GM23338 (cell line): ENCODE measurements around the gene R3HDM2.

ENCODE experiments used
- CTCF ChIP-seq, 2 experiments: fragments of 200-600 bp in 1 of 2; sonication (generic) in 1 of 2; conservative IDR thresholded peaks; 2 replicates each; pipeline versions ENCODE4 v1.5.1 to v1.6.1; 2016 to 2017; ENCODE audit warnings: antibody characterized with exemption in 2 of 2, low read depth in 2 of 2, mild to moderate bottlenecking in 2 of 2, moderate library complexity in 1 of 2
- REST ChIP-seq: IDR thresholded peaks from one replicate; pipeline ENCODE4 v1.6.1; 2018; ENCODE audit warnings: antibody characterized with exemption; ENCODE audit not compliant: unreplicated experiment

- no peak for TF ChIP-seq REST
- no peak for TF ChIP-seq CTCF (conservative IDR thresholded peaks at IDR 0.05; ENCODE audit: low read depth in 2 of 2)
Measured at GRCh38 chr12:57213763-57214397, 217.0 kb downstream of the R3HDM2 start.
